ENCODE results near the gene GALNTL6.

DNA sequence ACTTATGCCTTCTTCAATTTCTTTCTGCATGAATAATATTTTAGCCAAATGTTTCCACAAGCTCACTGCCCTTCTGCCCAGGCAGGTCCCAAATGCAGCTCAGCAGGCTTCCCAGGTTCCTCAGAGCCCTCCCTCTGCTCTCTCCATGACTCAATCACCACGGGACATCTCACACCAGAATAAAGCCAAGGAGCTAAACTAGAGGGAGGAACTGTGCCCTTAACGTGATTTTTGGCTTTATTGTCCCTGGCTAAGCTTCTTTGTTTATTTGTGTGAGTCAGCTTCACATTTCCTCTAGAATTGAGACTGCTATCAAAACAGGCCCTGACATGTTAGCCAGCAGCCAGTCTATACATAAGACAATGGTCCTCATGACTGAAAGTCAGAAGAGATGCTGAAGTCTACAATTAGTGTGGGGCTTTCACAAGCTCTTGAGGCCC, 1169.0 kb downstream of the GALNTL6 start:
- TF ChIP-seq, protein P1, sequence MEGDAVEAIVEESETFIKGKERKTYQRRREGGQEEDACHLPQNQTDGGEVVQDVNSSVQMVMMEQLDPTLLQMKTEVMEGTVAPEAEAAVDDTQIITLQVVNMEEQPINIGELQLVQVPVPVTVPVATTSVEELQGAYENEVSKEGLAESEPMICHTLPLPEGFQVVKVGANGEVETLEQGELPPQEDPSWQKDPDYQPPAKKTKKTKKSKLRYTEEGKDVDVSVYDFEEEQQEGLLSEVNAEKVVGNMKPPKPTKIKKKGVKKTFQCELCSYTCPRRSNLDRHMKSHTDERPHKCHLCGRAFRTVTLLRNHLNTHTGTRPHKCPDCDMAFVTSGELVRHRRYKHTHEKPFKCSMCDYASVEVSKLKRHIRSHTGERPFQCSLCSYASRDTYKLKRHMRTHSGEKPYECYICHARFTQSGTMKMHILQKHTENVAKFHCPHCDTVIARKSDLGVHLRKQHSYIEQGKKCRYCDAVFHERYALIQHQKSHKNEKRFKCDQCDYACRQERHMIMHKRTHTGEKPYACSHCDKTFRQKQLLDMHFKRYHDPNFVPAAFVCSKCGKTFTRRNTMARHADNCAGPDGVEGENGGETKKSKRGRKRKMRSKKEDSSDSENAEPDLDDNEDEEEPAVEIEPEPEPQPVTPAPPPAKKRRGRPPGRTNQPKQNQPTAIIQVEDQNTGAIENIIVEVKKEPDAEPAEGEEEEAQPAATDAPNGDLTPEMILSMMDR (optimal IDR thresholded peaks at IDR 0.05 in 1 of 3, IDR thresholded peaks at IDR 0.05 in 1 of 3, conservative IDR thresholded peaks at IDR 0.05 in 1 of 3; ENCODE audit: extremely low read depth in 1 of 3, insufficient read depth in 2 of 3, low read length in 3 of 3) = no peak
- no peak for TF ChIP-seq EZH2 (IDR thresholded peaks at IDR 0.05; ENCODE audit: low read length)

All from keratinocyte (primary cell).